Esophagus squamous epithelium (tissue), 5 donors: ENCODE data around the gene AIF1. TPM values are rescaled to one million over a fixed set of nuclear protein-coding genes. Genes with fewer than 3 reads are reported as not detected.

Experiments used
- DNase-seq: peaks from one replicate; lab custom pipeline; 2025; lab: John Stamatoyannopoulos, UW
- H3K27ac ChIP-seq, 4 donors: fragments of 200-600 bp; sonication (generic); one replicate each; pipeline ENCODE4 v1.5.1; 2016 to 2019; ENCODE audit warnings: mild to moderate bottlenecking in 1 of 4
- H3K27me3 ChIP-seq, 4 donors: fragments of 200-600 bp; sonication (generic); 1 replicate in 3 of 4; 2 replicates in 1 of 4; pipeline versions ENCODE4 v1.5.1 to v1.6.0; 2017 to 2021; ENCODE audit warnings: antibody characterized with exemption in 1 of 4
- H3K36me3 ChIP-seq, 3 donors: fragments of 200-600 bp; sonication (generic); one replicate each; pipeline ENCODE4 v1.5.1; 2016 to 2019
- H3K4me1 ChIP-seq, 3 donors: fragments of 200-600 bp; sonication (generic); one replicate each; pipeline ENCODE4 v1.5.1; 2017 to 2019
- H3K4me3 ChIP-seq, 4 donors: fragments of 200-600 bp; sonication (generic); 1 replicate in 3 of 4; 2 replicates in 1 of 4; pipeline ENCODE4 v1.5.1; 2016 to 2019; ENCODE audit warnings: mild to moderate bottlenecking in 2 of 4, moderate library complexity in 1 of 4
- H3K9me3 ChIP-seq, 3 donors: fragments of 200-600 bp; sonication (generic); one replicate each; pipeline ENCODE4 v1.5.1; 2016 to 2019
- POLR2A ChIP-seq, 4 donors: fragments of 450-650 bp; IDR thresholded peaks; one replicate each; pipeline ENCODE4 v1.6.1; 2017; ENCODE audit warnings: antibody characterized with exemption in 4 of 4, mild to moderate bottlenecking in 4 of 4, moderate library complexity in 3 of 4
- WGBS, 2 donors: methylation state at CpG; one replicate each; pipeline ENCODE4 v1.1.5; 2018; 5-methylcytosine and 5-hydroxymethylcytosine counted together
- intact Hi-C: fragments of 100-400 bp; cut with DNase I; formaldehyde crosslinking; loops from one replicate; pipeline ENCODE4 v1.15.0; 2022
- total RNA-seq, 4 donors: library from RNA; depleted of rRNA; stranded (reverse); fragments of >200 nt; gene quantifications; one replicate each; pipeline ENCODE4 v1.1.0, GENCODE V29; 2016
- TF ChIP-seq, protein P1 (sequence below), 6 experiments: fragments of 450-650 bp in 4 of 6; fragments of 200-600 bp in 2 of 6; sonication (generic) in 2 of 6; IDR thresholded peaks; one replicate each; pipeline ENCODE4 v1.5.1; 2016 to 2019; ENCODE audit warnings: antibody characterized with exemption in 6 of 6, mild to moderate bottlenecking in 4 of 6, moderate library complexity in 4 of 6
- donor health status: DM: yes; HTN: yes; CAD: no.

The AIF1 gene
- total RNA-seq, 4 donors from 2014 or later = 2.4 to 30.7 (median 15.1) TPM

- Histone ChIP-seq H3K4me3 (peak within 1 kb of the TSS in 2 of 4 donors; percentile 26 to 45), H3K4me1 (peaks cover 0 to 15% (median 5%) of the 10 kb centered on the region in 3 donors), H3K27me3 (peaks cover 0 to 21% (median 0%) of the 10 kb centered on the region in 4 donors), H3K9me3 (no peaks in the 10 kb centered on the region), H3K36me3 (no peaks in the 10 kb centered on the region), H3K27ac (peak within 1 kb of the TSS in 2 of 4 donors; percentile 62 to 72)
- 66 to 78% methylated on average over 16 to 25 of the region's 27 CpGs for WGBS, 2 donors
- peak in 1 of 4 donors; percentile 28 for TF ChIP-seq POLR2A (IDR thresholded peaks at IDR 0.05)
- TF ChIP-seq, protein P1, sequence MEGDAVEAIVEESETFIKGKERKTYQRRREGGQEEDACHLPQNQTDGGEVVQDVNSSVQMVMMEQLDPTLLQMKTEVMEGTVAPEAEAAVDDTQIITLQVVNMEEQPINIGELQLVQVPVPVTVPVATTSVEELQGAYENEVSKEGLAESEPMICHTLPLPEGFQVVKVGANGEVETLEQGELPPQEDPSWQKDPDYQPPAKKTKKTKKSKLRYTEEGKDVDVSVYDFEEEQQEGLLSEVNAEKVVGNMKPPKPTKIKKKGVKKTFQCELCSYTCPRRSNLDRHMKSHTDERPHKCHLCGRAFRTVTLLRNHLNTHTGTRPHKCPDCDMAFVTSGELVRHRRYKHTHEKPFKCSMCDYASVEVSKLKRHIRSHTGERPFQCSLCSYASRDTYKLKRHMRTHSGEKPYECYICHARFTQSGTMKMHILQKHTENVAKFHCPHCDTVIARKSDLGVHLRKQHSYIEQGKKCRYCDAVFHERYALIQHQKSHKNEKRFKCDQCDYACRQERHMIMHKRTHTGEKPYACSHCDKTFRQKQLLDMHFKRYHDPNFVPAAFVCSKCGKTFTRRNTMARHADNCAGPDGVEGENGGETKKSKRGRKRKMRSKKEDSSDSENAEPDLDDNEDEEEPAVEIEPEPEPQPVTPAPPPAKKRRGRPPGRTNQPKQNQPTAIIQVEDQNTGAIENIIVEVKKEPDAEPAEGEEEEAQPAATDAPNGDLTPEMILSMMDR (IDR thresholded peaks at IDR 0.05) = no peak
- DNase-seq = no peak
- intact Hi-C loops = no loop called here
Measured at GRCh38 chr6:31572041-31572911, 42.8 kb upstream of the AIF1 start, which contains the start of gene LTA. Gene LTA, plus strand, starts transcription at chr6:31572289. Its CDS starts 454 bp downstream, at chr6:31572743.

DNA sequence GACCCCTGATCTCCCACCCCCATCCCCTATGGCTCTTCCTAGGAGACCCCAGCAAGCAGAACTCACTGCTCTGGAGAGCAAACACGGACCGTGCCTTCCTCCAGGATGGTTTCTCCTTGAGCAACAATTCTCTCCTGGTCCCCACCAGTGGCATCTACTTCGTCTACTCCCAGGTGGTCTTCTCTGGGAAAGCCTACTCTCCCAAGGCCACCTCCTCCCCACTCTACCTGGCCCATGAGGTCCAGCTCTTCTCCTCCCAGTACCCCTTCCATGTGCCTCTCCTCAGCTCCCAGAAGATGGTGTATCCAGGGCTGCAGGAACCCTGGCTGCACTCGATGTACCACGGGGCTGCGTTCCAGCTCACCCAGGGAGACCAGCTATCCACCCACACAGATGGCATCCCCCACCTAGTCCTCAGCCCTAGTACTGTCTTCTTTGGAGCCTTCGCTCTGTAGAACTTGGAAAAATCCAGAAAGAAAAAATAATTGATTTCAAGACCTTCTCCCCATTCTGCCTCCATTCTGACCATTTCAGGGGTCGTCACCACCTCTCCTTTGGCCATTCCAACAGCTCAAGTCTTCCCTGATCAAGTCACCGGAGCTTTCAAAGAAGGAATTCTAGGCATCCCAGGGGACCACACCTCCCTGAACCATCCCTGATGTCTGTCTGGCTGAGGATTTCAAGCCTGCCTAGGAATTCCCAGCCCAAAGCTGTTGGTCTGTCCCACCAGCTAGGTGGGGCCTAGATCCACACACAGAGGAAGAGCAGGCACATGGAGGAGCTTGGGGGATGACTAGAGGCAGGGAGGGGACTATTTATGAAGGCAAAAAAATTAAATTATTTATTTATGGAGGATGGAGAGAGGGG lies 41.6 kb upstream of the AIF1 start:
- peaks cover 0 to 8% (median 0%) of the 10 kb centered on the region in 3 donors for H3K4me1 ChIP-seq
- no peak for TF ChIP-seq POLR2A (IDR thresholded peaks at IDR 0.05)
- TF ChIP-seq, protein P1 (IDR thresholded peaks at IDR 0.05) = no peak
- H3K9me3 ChIP-seq = no peaks in the 10 kb centered on the region
- H3K27ac ChIP-seq = peak overlapping the region in 2 of 4 donors; percentile 9 to 62
- intact Hi-C loops = no loop called here
- no peaks in the 10 kb centered on the region for H3K36me3 ChIP-seq
- peaks cover 0 to 11% (median 0%) of the 10 kb centered on the region in 4 donors for H3K27me3 ChIP-seq
- WGBS, 2 donors = 84 to 85% methylated on average over 7 to 8 of the region's 9 CpGs
- no peak overlapping the region for H3K4me3 ChIP-seq
- no peak for DNase-seq

DNA sequence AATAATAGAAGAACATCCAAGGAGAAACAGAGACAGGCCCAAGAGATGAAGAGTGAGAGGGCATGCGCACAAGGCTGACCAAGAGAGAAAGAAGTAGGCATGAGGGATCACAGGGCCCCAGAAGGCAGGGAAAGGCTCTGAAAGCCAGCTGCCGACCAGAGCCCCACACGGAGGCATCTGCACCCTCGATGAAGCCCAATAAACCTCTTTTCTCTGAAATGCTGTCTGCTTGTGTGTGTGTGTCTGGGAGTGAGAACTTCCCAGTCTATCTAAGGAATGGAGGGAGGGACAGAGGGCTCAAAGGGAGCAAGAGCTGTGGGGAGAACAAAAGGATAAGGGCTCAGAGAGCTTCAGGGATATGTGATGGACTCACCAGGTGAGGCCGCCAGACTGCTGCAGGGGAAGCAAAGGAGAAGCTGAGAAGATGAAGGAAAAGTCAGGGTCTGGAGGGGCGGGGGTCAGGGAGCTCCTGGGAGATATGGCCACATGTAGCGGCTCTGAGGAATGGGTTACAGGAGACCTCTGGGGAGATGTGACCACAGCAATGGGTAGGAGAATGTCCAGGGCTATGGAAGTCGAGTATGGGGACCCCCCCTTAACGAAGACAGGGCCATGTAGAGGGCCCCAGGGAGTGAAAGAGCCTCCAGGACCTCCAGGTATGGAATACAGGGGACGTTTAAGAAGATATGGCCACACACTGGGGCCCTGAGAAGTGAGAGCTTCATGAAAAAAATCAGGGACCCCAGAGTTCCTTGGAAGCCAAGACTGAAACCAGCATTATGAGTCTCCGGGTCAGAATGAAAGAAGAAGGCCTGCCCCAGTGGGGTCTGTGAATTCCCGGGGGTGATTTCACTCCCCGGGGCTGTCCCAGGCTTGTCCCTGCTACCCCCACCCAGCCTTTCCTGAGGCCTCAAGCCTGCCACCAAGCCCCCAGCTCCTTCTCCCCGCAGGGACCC lies 40.6 kb upstream of the AIF1 start:
- peaks cover 0 to 8% (median 0%) of the 10 kb centered on the region in 3 donors for H3K4me1 ChIP-seq
- no peaks in the 10 kb centered on the region for H3K36me3 ChIP-seq
- TF ChIP-seq, protein P1 (IDR thresholded peaks at IDR 0.05) = no peak
- TF ChIP-seq POLR2A (IDR thresholded peaks at IDR 0.05) = no peak
- intact Hi-C loops = no loop called here
- H3K9me3 ChIP-seq = no peaks in the 10 kb centered on the region
- WGBS, 2 donors = 73 to 82% methylated on average over 13 to 14 of the region's 14 CpGs
- H3K27me3 ChIP-seq = peaks cover 0 to 11% (median 0%) of the 10 kb centered on the region in 4 donors
- H3K4me3 ChIP-seq = peak overlapping the region in 1 of 4 donors; percentile 57
- no peak for DNase-seq
- peak overlapping the region in 3 of 4 donors; percentile 31 to 75 (median 49) for H3K27ac ChIP-seq

DNA sequence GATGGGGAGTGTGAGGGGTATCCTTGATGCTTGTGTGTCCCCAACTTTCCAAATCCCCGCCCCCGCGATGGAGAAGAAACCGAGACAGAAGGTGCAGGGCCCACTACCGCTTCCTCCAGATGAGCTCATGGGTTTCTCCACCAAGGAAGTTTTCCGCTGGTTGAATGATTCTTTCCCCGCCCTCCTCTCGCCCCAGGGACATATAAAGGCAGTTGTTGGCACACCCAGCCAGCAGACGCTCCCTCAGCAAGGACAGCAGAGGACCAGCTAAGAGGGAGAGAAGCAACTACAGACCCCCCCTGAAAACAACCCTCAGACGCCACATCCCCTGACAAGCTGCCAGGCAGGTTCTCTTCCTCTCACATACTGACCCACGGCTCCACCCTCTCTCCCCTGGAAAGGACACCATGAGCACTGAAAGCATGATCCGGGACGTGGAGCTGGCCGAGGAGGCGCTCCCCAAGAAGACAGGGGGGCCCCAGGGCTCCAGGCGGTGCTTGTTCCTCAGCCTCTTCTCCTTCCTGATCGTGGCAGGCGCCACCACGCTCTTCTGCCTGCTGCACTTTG lies 39.6 kb upstream of the AIF1 start, which contains the start of gene TNF:
TNF (plus strand) TSS at position 231 of the 567 bp plus-strand sequence; CDS start at position 408, 177 bp downstream.
- TF ChIP-seq, protein P1 (IDR thresholded peaks at IDR 0.05) = no peak
- TF ChIP-seq POLR2A (IDR thresholded peaks at IDR 0.05) = peak in 2 of 4 donors; percentile 53 to 74
- no peak for DNase-seq
- peaks cover 0 to 11% (median 0%) of the 10 kb centered on the region in 4 donors for H3K27me3 ChIP-seq
- H3K4me1 ChIP-seq = peaks cover under 1 to 13% (median 2%) of the 10 kb centered on the region in 3 donors
- no peaks in the 10 kb centered on the region for H3K9me3 ChIP-seq
- H3K36me3 ChIP-seq = no peaks in the 10 kb centered on the region
- WGBS, 2 donors = 38 to 52% methylated on average over 9 to 12 of the region's 19 CpGs
- H3K4me3 ChIP-seq = peak within 1 kb of the TSS; percentile 10 to 57 (median 31)
- intact Hi-C loops = no loop called here
- H3K27ac ChIP-seq = peak within 1 kb of the TSS; percentile 31 to 75 (median 59)
